ENCODE data around the gene TMEM223.

GRCh38 chr11:62830904-62831519 lies 39.2 kb upstream of the TMEM223 start:
- TF ChIP-seq CTCF (IDR thresholded peaks at IDR 0.05) (no peak), POLR2A (IDR thresholded peaks at IDR 0.05) (no peak), EP300 (IDR thresholded peaks at IDR 0.05) (no peak)
